TTC549 (cell line): ENCODE measurements around the gene SPNS2.
A peak's percentile ranks its signal among the peaks of the same experiment; 100 is the strongest.

ENCODE experiments used
- FAIRE-seq: peaks from 2 replicates; lab custom pipeline; 2012; peaks lifted over from hg19 to GRCh38; lab: Jason Lieb, UNC

The SPNS2 gene

GRCh38 chr17:4550534-4551039, 51.9 kb downstream of the SPNS2 start:
- no peak for FAIRE-seq

- no peak for FAIRE-seq
These were observed 52.5 kb downstream of the SPNS2 start for GRCh38 chr17:4551141-4551540.

- FAIRE-seq = no peak
These were observed 53.3 kb downstream of the SPNS2 start for GRCh38 chr17:4551796-4552525.

- no peak for FAIRE-seq
These were observed 55.0 kb downstream of the SPNS2 start for GRCh38 chr17:4553669-4554068.

GRCh38 chr17:4554441-4554996, 55.8 kb downstream of the SPNS2 start:
- FAIRE-seq = no peak

- peak; percentile 70 for FAIRE-seq
These were observed 56.5 kb downstream of the SPNS2 start, which contains the start of gene MYBBP1A for GRCh38 chr17:4554997-4555799. MYBBP1A (minus strand) TSS chr17:4555384; CDS start chr17:4555324, 60 bp downstream.

- no peak for FAIRE-seq
These were observed 57.4 kb downstream of the SPNS2 start for GRCh38 chr17:4555873-4556759.

GRCh38 chr17:4556996-4557395, 58.3 kb downstream of the SPNS2 start:
- FAIRE-seq = no peak

GRCh38 chr17:4557626-4558346, 59.1 kb downstream of the SPNS2 start:
- FAIRE-seq = no peak

GRCh38 chr17:4558347-4558971, 59.8 kb downstream of the SPNS2 start:
- FAIRE-seq = no peak

- no peak for FAIRE-seq
These were observed 60.6 kb downstream of the SPNS2 start for GRCh38 chr17:4559139-4559791.

- no peak for FAIRE-seq
These were observed 61.3 kb downstream of the SPNS2 start for GRCh38 chr17:4559966-4560365.

- FAIRE-seq = no peak
These were observed 61.7 kb downstream of the SPNS2 start, which contains the start of gene GGT6 for GRCh38 chr17:4560421-4560820. GGT6 (minus strand) TSS chr17:4560577; CDS start chr17:4560521, 56 bp downstream.

- FAIRE-seq = peak; percentile 33
These were observed 62.2 kb downstream of the SPNS2 start for GRCh38 chr17:4560837-4561256.

GRCh38 chr17:4562015-4562969, 63.6 kb downstream of the SPNS2 start:
- no peak for FAIRE-seq

GRCh38 chr17:4565209-4566141, 66.8 kb downstream of the SPNS2 start:
- FAIRE-seq = peak; percentile 46

GRCh38 chr17:4566785-4567184, 68.1 kb downstream of the SPNS2 start:
- no peak for FAIRE-seq

- FAIRE-seq = no peak
These were observed 70.9 kb downstream of the SPNS2 start for GRCh38 chr17:4569591-4569990.
